PC-9 (cell line): ENCODE measurements around the gene ASTN2. TPM values are rescaled to one million over a fixed set of nuclear protein-coding genes. Genes with fewer than 3 reads are reported as not detected.

Source experiments
- BruUV-seq: library from RNA; stranded (reverse); fragments of 400-500 nt; replicated peaks from 2 replicates; lab custom pipeline; 2021; lab: Mats Ljungman, UMichigan
- CTCF ChIA-PET: fragments of 300-600 bp; sonication (Branson Sonifier 250); formaldehyde crosslinking; loops from one replicate; lab custom pipeline; 2022; ENCODE audit warnings: antibody characterized with exemption; lab: Charles Lee
- POLR2A ChIA-PET: fragments of 300-600 bp; sonication (Branson Sonifier 250); formaldehyde crosslinking; loops from one replicate; lab custom pipeline; 2022; ENCODE audit warnings: antibody characterized with exemption; ENCODE audit not compliant: unreplicated experiment; lab: Charles Lee
- DNase-seq, 2 experiments: peaks; one replicate each; pipeline versions ENCODE4 v3.0.0 to v3.0.0-alpha.2; 2015 to 2022; ENCODE audit warnings: mixed read lengths in 1 of 2
- H2AFZ ChIP-seq: fragments of 200-600 bp; sonication (generic); 2 replicates; pipeline ENCODE4 v1.8.1; 2017; ENCODE audit warnings: antibody characterized with exemption
- H3F3A ChIP-seq: fragments of 200-600 bp; sonication (generic); 2 replicates; pipeline ENCODE4 v1.8.1; 2017; ENCODE audit warnings: antibody characterized with exemption, mild to moderate bottlenecking, low read depth; ENCODE audit not compliant: insufficient read depth
- H3K27ac ChIP-seq: fragments of 200-600 bp; sonication (generic); 2 replicates; pipeline ENCODE4 v1.6.1; 2016; ENCODE audit warnings: mixed run types
- H3K27me3 ChIP-seq: fragments of 200-600 bp; sonication (generic); 2 replicates; pipeline ENCODE4 v1.6.1; 2016; ENCODE audit warnings: low read depth, mixed run types; ENCODE audit not compliant: insufficient read depth
- H3K36me3 ChIP-seq: fragments of 200-600 bp; sonication (generic); 2 replicates; pipeline ENCODE4 v1.6.1; 2016; ENCODE audit warnings: low read depth, mixed run types
- H3K4me1 ChIP-seq: fragments of 200-600 bp; sonication (generic); replicated peaks from 2 replicates; pipeline ENCODE4 v1.6.1; 2016; ENCODE audit warnings: mixed run types; ENCODE audit not compliant: insufficient read depth
- H3K4me2 ChIP-seq: fragments of 200-600 bp; sonication (generic); 2 replicates; pipeline ENCODE4 v1.6.1; 2017; ENCODE audit warnings: mixed run types
- H3K4me3 ChIP-seq: fragments of 200-600 bp; sonication (generic); 2 replicates; pipeline ENCODE4 v1.6.1; 2016; ENCODE audit warnings: mixed run types
- H3K79me2 ChIP-seq: fragments of 200-600 bp; sonication (generic); 2 replicates; pipeline ENCODE4 v1.6.1; 2017; ENCODE audit warnings: low read depth, mixed run types
- H3K9me2 ChIP-seq: fragments of 200-600 bp; sonication (generic); 2 replicates; pipeline ENCODE4 v1.8.1; 2017; ENCODE audit warnings: mild to moderate bottlenecking; ENCODE audit not compliant: insufficient read depth
- H3K9me3 ChIP-seq: fragments of 200-600 bp; sonication (generic); 2 replicates; pipeline ENCODE4 v1.8.1; 2016; ENCODE audit warnings: low read depth; ENCODE audit not compliant: insufficient read depth
- H4K20me1 ChIP-seq: fragments of 200-600 bp; sonication (generic); 2 replicates; pipeline ENCODE4 v1.8.1; 2017; ENCODE audit not compliant: insufficient read depth
- CTCF ChIP-seq: fragments of 200-600 bp; sonication (generic); conservative IDR thresholded peaks from 2 replicates; pipeline ENCODE4 v1.6.1; 2017; ENCODE audit warnings: mixed run types, antibody characterized with exemption, mild to moderate bottlenecking, moderate library complexity
- EZH2 ChIP-seq: fragments of 200-600 bp; sonication (generic); IDR thresholded peaks from 2 replicates; pipeline ENCODE4 v1.8.0; 2017; ENCODE audit warnings: antibody characterized with exemption, low read depth
- intact Hi-C: fragments of 100-400 bp; cut with micrococcal nuclease; formaldehyde crosslinking; loops from one replicate; pipeline ENCODE4 v1.10.0; 2022; ENCODE audit not compliant: unreplicated experiment
- total RNA-seq: library from RNA; stranded (reverse); gene quantifications from 2 replicates; pipeline ENCODE4 v1.2.3, GENCODE V29; 2021

Gene ASTN2
- total RNA-seq, 1 experiment from 2014 or later = 6.2 TPM

- ChIA-PET POLR2A (no interaction called here), CTCF (interaction anchor here (0.7 to 1.2 kb wide), 6 partner anchors 9 to 123 kb away, joined by 3 to 7 read pairs (median 3); no protein-coding TSS in a partner anchor)
- Histone ChIP-seq H3K4me1 (peaks cover 24% of the 10 kb centered on the region), H3F3A (peaks cover 18% of the 10 kb centered on the region; the same call in 1 of the 2 replicates), H3K36me3 (no peaks in the 10 kb centered on the region), H2AFZ (no peak overlapping the region), H3K9me2 (no peaks in the 10 kb centered on the region), H3K4me2 (no peak overlapping the region), H3K79me2 (no peaks in the 10 kb centered on the region), H3K9me3 (no peaks in the 10 kb centered on the region), H3K4me3 (no peak overlapping the region), H3K27me3 (no peaks in the 10 kb centered on the region), H3K27ac (no peak overlapping the region), H4K20me1 (no peaks in the 10 kb centered on the region)
- peak; percentile 56 to 66 for DNase-seq
- BruUV-seq = no TSS peak
- TF ChIP-seq CTCF = peak; percentile 84
- TF ChIP-seq EZH2 = no peak
- intact Hi-C loops = loop anchor here (1.0 kb wide), 1 partner anchor 123 kb away; no protein-coding TSS in a partner anchor
Measured at GRCh38 chr9:116860509-116861120, 554.2 kb downstream of the ASTN2 start.

GRCh38 chr9:116859763-116860162 is 555.1 kb downstream of the ASTN2 start:
- CTCF ChIA-PET = interaction anchor here (0.6 to 1.2 kb wide), 6 partner anchors 10 to 1802 kb away, joined by 3 to 5 read pairs (median 3); no protein-coding TSS in a partner anchor
- H3K27ac ChIP-seq = no peak overlapping the region

GRCh38 chr9:116857321-116857720 is 557.5 kb downstream of the ASTN2 start:
- intact Hi-C loops = no loop called here
- Histone ChIP-seq H3K27ac (peak overlapping the region; percentile 59), H3K79me2 (no peaks in the 10 kb centered on the region), H3K4me3 (no peak overlapping the region), H3K36me3 (no peaks in the 10 kb centered on the region), H3K27me3 (no peaks in the 10 kb centered on the region), H2AFZ (no peak overlapping the region), H3F3A (peaks cover 18% of the 10 kb centered on the region; the same call in 1 of the 2 replicates), H3K4me2 (peak overlapping the region; percentile 52; the same call in 1 of the 2 replicates), H3K4me1 (peaks cover 29% of the 10 kb centered on the region), H3K9me2 (no peaks in the 10 kb centered on the region), H3K9me3 (no peaks in the 10 kb centered on the region), H4K20me1 (no peaks in the 10 kb centered on the region)
- ChIA-PET POLR2A (no interaction called here), CTCF (no interaction called here)
- peak in 1 of 2 experiments; percentile 41 for DNase-seq
- BruUV-seq = no TSS peak
- TF ChIP-seq EZH2 = no peak
- TF ChIP-seq CTCF = no peak

More at GRCh38 chr9:116859763-116860162, 555.1 kb downstream of the ASTN2 start:
- Histone ChIP-seq H3K4me2 (no peak overlapping the region), H3F3A (peaks cover 18% of the 10 kb centered on the region; the same call in 1 of the 2 replicates), H3K4me1 (peaks cover 29% of the 10 kb centered on the region), H4K20me1 (no peaks in the 10 kb centered on the region), H3K27me3 (no peaks in the 10 kb centered on the region), H3K36me3 (no peaks in the 10 kb centered on the region), H3K79me2 (no peaks in the 10 kb centered on the region), H3K9me2 (no peaks in the 10 kb centered on the region), H3K9me3 (no peaks in the 10 kb centered on the region), H2AFZ (no peak overlapping the region), H3K4me3 (no peak overlapping the region)
- POLR2A ChIA-PET = no interaction called here
- no TSS peak for BruUV-seq
- TF ChIP-seq EZH2 (no peak), CTCF (no peak)
- intact Hi-C loops = loop anchor here (1.0 kb wide), 1 partner anchor 122 kb away; no protein-coding TSS in a partner anchor
- DNase-seq = no peak
